Vein endothelial cell (primary cell): ENCODE data around the gene DZIP1. TPM values are rescaled to one million over a fixed set of nuclear protein-coding genes. Genes with fewer than 3 reads are reported as not detected.

Source experiments
- total RNA-seq: library from RNA; depleted of rRNA; stranded (reverse); fragments of >200 nt; gene quantifications from 2 replicates; pipeline ENCODE4 v1.2.3, GENCODE V29; 2012

The DZIP1 gene, protein sequence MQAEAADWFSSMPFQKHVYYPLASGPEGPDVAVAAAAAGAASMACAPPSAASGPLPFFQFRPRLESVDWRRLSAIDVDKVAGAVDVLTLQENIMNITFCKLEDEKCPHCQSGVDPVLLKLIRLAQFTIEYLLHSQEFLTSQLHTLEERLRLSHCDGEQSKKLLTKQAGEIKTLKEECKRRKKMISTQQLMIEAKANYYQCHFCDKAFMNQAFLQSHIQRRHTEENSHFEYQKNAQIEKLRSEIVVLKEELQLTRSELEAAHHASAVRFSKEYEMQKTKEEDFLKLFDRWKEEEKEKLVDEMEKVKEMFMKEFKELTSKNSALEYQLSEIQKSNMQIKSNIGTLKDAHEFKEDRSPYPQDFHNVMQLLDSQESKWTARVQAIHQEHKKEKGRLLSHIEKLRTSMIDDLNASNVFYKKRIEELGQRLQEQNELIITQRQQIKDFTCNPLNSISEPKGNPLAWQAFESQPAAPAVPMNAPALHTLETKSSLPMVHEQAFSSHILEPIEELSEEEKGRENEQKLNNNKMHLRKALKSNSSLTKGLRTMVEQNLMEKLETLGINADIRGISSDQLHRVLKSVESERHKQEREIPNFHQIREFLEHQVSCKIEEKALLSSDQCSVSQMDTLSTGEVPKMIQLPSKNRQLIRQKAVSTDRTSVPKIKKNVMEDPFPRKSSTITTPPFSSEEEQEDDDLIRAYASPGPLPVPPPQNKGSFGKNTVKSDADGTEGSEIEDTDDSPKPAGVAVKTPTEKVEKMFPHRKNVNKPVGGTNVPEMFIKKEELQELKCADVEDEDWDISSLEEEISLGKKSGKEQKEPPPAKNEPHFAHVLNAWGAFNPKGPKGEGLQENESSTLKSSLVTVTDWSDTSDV
- 5.2 and 19.1 TPM in 2 replicates for total RNA-seq

DNA sequence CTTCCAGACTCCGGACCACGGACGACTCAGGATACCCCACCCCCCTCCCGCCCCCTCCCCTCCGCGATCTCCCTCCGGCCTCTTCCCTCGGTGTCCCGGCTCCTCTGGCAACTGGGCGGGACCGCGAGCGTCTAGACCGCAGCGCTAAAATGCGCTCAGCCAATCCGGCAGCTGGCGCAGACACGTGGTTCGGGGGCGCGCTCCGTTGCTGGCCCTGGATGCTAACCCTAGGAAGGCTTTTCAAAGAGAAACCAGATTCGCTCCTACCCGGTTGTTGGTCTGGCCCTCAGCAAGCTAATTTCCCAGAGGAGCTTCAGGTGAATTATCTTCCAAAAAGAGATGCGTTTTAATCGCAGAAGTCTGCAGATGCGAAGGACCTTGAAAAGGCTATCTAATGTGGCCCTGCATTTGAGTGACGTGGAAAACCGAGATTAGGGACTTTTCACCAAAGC, at the start of gene DZIP1:
Gene DZIP1, minus strand, starts transcription at position 106 of the 452 bp plus-strand sequence. CDS start 2,677 bp downstream, outside the sequence.

DNA sequence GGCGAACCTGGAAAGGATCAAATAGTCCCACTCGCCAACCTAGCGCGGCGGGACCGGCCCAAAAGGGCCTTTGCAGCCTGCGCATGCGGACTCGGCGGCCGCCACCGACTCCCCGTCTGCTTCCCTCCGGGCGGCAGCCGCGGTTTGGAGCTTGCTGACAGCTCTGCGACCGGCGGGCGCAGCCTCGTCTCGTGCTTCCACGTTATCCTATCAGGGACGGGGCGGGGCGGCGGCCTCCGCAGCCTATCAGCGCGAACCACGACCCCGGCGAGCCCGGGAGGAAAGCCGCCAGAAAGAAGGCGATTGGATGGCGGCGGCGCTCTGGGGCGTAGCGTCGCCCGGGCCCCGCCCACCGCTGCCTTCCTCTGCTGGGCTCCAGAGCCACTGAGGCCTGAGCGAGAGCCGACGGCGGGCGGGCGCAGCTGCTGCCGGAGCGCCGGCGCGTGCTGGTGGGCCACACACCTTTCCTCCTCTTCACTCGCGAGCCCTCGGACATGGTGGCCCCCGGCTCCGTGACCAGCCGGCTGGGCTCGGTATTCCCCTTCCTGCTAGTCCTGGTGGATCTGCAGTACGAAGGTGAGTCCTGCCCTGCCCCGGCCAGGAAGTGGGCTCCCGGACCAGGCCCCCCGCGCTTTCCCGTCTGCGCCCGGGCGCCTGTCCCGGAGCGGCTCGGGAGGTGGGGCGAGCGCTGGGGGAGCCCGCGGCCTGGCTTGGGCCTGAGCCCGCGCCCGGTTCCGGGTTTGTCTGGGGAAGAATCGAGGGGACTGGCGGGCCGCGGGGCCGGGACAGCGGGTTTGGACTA, 32.5 kb upstream of the DZIP1 start, which contains the start of gene DNAJC3:
Gene DNAJC3, plus strand, starts transcription at position 378 of the 802 bp plus-strand sequence. Its CDS starts 117 bp downstream, at position 495.

DNA sequence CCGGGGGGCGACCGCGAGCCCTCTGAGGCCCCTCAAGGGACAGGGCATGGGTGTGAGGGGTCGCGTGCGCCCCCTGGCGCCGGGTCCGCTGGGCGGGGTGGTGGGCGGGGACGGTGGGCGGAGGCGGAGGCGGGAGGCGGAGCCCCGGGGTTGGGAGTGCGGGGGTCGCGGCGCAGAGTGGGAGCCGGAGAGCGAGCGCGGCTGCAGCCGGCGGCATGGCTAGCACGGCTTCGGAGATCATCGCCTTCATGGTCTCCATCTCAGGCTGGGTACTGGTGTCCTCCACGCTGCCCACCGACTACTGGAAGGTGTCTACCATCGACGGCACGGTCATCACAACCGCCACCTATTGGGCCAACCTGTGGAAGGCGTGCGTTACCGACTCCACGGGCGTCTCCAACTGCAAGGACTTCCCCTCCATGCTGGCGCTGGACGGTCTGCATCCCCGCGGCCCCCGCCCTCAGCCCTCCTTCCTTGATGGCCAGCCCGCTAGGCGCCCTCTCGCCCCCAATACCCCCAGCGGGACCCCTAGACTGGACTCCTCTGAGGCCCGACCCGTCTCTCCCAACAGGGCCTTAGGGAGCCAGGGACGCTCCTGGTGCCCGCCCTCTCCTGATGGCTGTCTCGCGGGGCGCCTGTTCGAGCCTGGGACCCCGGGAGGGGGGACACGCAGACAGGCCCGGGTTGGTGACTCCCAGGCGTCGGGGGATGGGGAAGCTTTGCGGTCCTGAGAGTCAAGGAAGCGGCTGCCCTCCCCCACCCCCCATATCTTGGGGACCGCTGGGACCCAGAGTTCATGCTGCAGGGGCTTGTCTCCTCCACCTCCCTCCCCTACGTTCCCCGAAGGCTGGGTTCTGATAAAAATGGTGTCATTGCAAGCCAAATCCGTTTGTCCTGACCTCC, 91.7 kb downstream of the DZIP1 start, which contains the start of gene CLDN10:
Gene CLDN10, plus strand, starts transcription at position 182 of the 903 bp plus-strand sequence. Its CDS starts 34 bp downstream, at position 216.

Other genes with a start within 250 kb of the DZIP1 start
- not detected in 2 replicates for gene CLDN10, start 92.0 kb downstream of the DZIP1 start, total RNA-seq
- 62.4 and 69.0 TPM in 2 replicates for gene DNAJC3, start 32.4 kb upstream of the DZIP1 start, total RNA-seq